ENCODE measurements around the gene BAG1.

The BAG1 gene

GRCh38 chr9:33225319-33226147, 39.0 kb downstream of the BAG1 start:
- H3K27ac Mint-ChIP-seq: peak overlapping the region; percentile 1
- no peaks in the 10 kb centered on the region for H3K36me3 Mint-ChIP-seq (ENCODE audit: low read depth)
- peaks cover 3% of the 10 kb centered on the region for H3K27me3 Mint-ChIP-seq
- H3K4me1 Mint-ChIP-seq (ENCODE audit: low read depth): peaks cover 16% of the 10 kb centered on the region
- no peaks in the 10 kb centered on the region for H3K9me3 Mint-ChIP-seq
- no peak overlapping the region for H3K4me3 Mint-ChIP-seq

- Mint-ChIP-seq H3K36me3 (ENCODE audit: low read depth) (no peaks in the 10 kb centered on the region), H3K27ac (no peak overlapping the region)
Measured at GRCh38 chr9:33223696-33224095, 40.8 kb downstream of the BAG1 start.

DNA sequence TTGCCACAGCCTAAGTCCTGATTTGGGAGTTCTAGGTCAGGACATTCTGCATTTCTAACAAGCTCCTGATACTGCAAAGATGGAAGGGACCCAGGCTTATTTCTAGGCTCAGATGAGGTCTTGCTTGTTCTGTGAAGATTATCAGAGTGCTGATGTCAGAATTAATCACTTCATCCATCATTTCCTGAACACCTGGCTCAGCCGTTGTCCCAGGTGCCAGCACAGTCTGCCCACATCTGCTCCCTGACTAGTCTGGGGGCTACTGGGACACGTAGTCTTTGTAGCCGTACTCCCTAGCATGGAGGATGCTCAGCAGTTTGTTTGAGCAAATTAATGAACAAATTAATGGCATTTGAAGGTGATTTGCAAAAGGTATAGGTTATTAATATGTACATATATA, 42.5 kb downstream of the BAG1 start:
- Mint-ChIP-seq H3K4me1 (ENCODE audit: low read depth) (peaks cover 18% of the 10 kb centered on the region), H3K27ac (no peak overlapping the region), H3K36me3 (ENCODE audit: low read depth) (no peaks in the 10 kb centered on the region), H3K27me3 (peaks cover 3% of the 10 kb centered on the region), H3K4me3 (no peak overlapping the region), H3K9me3 (no peaks in the 10 kb centered on the region)

More at GRCh38 chr9:33223696-33224095, 40.8 kb downstream of the BAG1 start:
- Mint-ChIP-seq H3K4me1 (ENCODE audit: low read depth) (peaks cover 18% of the 10 kb centered on the region), H3K4me3 (no peak overlapping the region), H3K27me3 (peaks cover 3% of the 10 kb centered on the region), H3K9me3 (no peaks in the 10 kb centered on the region)

- Mint-ChIP-seq H3K27me3 (peaks cover 3% of the 10 kb centered on the region), H3K4me3 (no peak overlapping the region), H3K36me3 (ENCODE audit: low read depth) (no peaks in the 10 kb centered on the region), H3K4me1 (ENCODE audit: low read depth) (peaks cover 18% of the 10 kb centered on the region), H3K27ac (no peak overlapping the region), H3K9me3 (no peaks in the 10 kb centered on the region)
Measured at GRCh38 chr9:33221568-33221884, 43.0 kb downstream of the BAG1 start.

DNA sequence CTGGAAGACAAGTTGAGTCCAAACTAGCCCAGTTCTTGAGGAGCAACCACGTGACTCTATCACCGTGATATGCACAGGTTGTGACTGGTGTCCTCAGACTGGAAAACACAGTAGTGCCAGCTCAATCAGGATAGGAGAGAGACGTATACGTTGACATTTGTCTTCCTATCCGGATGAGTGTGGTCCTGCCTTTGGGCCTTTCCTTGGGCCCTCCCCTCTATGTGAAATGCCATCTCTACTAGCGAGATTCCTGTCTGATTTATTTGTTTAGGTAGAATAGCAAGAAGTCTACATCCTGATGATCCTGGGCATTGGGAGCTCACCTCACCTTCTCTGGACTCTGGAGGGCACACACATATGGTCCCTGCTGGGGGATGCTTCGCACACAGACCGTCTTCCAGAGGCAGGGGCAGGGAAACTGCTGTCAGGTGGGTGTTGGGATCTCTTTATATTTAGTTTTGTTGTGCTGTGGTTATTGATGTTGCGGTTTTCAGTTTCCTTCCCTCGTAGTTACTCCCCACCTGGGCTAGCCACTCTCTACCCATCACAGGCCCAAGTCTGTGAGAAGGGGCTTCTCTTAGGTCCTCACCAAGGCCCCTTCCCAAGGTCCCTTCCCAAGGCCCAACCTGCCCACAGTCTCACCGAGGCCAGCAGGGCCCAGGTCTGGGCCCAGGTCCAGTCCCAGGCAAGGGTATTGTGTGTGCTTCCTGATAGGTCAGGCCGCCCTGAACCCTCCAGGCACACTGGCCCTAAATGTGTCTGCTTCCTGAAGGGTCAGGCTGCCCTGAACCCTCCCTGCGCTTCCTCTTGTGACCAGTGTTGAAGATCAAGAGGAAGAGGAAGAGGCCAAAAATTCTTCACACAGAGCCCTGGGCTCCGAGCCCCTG, 43.6 kb downstream of the BAG1 start:
- Mint-ChIP-seq H3K4me3 (no peak overlapping the region), H3K27ac (peak overlapping the region; percentile 2), H3K4me1 (ENCODE audit: low read depth) (peaks cover 17% of the 10 kb centered on the region), H3K36me3 (ENCODE audit: low read depth) (no peaks in the 10 kb centered on the region), H3K9me3 (no peaks in the 10 kb centered on the region), H3K27me3 (peaks cover 3% of the 10 kb centered on the region)

DNA sequence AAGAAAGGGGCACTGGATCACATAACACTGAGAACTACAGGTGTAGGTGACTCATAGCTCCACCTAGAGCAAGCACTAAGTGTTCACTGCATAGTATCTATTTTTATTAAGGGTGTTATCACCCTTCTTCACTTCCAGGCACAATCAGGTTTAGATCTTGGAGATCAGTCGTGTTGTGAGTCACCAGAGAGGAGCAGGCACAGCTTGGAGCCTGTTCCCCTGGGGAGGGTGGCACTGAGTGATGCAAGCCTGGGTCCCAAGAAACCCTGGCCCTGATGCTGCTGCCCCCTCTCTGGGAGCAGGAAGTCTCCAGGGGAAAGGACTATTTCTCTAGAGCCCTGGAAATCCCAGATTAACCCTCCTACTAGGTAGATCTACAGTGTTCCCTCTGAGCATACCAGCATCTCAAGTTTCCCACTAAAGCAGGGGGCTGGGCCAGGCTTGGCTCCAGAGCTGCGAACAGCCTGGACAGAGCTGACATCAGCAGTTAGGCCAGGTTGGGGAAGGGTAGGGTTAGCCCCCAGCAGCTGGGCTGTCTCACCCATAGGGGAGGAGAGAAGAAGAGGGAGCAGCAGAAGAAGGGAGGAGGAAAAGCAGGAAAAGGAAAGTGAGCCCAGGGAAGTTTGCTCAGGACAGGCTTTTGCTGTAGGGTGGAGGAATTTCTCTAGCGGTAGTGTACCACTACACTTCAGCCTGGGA, 52.7 kb downstream of the BAG1 start:
- no peak overlapping the region for H3K4me3 Mint-ChIP-seq
- no peaks in the 10 kb centered on the region for H3K27me3 Mint-ChIP-seq
- no peaks in the 10 kb centered on the region for H3K9me3 Mint-ChIP-seq
- no peaks in the 10 kb centered on the region for H3K4me1 Mint-ChIP-seq (ENCODE audit: low read depth)
- H3K36me3 Mint-ChIP-seq (ENCODE audit: low read depth): no peaks in the 10 kb centered on the region
- no peak overlapping the region for H3K27ac Mint-ChIP-seq

DNA sequence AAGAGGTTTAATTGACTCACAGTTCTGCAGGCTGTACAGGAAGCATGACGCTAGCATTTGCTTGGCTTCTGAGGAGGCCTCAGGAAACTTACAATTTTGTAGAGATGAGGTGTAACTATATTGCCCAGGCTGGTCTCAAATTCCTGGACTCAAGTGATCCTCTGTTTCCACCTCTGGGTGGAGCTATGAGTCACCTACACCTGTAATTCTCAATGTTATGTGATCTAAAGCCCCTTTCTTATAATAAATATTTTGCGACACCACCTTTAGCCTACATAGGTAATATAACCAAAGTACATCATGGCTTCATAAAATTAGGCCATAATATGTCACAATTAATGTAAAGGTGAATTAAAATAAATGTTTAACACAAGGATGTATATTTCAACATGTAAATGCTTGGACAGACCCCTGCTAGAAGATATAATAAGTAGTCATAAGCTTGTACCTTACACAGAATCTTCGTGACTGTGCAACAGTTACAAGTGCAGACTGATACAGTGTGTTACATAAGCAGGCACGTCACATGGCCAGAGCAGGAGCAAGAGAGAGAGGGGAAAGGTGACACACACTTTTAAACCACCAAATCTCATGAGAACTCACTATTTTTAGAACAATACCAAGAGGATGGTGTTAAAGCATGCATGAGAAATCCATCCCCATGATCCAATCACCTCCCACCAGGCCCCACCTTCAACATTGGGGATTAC, 54.3 kb downstream of the BAG1 start:
- Mint-ChIP-seq H3K4me1 (ENCODE audit: low read depth) (no peaks in the 10 kb centered on the region), H3K27me3 (no peaks in the 10 kb centered on the region), H3K4me3 (no peak overlapping the region), H3K27ac (no peak overlapping the region), H3K9me3 (no peaks in the 10 kb centered on the region), H3K36me3 (ENCODE audit: low read depth) (no peaks in the 10 kb centered on the region)

DNA sequence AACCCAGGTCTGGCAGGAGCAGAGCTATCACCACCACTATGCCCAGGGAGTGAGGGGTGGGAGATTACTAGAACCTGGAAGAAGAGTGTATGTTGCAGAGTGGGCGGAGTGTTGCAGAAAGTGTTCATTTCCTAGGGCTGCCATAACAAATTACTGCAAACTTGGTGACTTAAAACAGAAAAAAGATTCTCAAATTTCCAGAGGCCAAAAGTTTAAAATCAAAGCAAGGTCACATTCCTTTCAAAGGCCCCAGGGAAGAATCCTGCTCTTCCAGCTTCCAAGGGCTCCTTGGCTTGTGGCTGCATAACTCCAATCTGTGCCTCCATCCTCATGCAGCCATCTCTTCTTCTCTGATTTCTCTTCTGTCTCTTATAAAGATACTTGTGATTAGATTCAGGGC, 55.1 kb downstream of the BAG1 start:
- H3K27me3 Mint-ChIP-seq: no peaks in the 10 kb centered on the region
- H3K27ac Mint-ChIP-seq: no peak overlapping the region
- no peaks in the 10 kb centered on the region for H3K36me3 Mint-ChIP-seq (ENCODE audit: low read depth)
- H3K4me1 Mint-ChIP-seq (ENCODE audit: low read depth): no peaks in the 10 kb centered on the region
- H3K4me3 Mint-ChIP-seq: no peak overlapping the region
- H3K9me3 Mint-ChIP-seq: no peaks in the 10 kb centered on the region

- H3K36me3 Mint-ChIP-seq (ENCODE audit: low read depth): no peaks in the 10 kb centered on the region
- H3K4me1 Mint-ChIP-seq (ENCODE audit: low read depth): peaks cover 14% of the 10 kb centered on the region
- H3K4me3 Mint-ChIP-seq: peak overlapping the region; percentile 25
- peak overlapping the region; percentile 34 for H3K27ac Mint-ChIP-seq
- no peaks in the 10 kb centered on the region for H3K9me3 Mint-ChIP-seq
- peaks cover 3% of the 10 kb centered on the region for H3K27me3 Mint-ChIP-seq
Measured at GRCh38 chr9:33202552-33203201, 61.8 kb downstream of the BAG1 start.
